GM21619 (cell line): ENCODE results near the gene PARN.

ENCODE experiments used
- ATAC-seq: cut with Tn5 transposase; IDR thresholded peaks from one replicate; pipeline ENCODE4 v1.9.1; 2021; ENCODE audit not compliant: unreplicated experiment

Gene PARN

DNA sequence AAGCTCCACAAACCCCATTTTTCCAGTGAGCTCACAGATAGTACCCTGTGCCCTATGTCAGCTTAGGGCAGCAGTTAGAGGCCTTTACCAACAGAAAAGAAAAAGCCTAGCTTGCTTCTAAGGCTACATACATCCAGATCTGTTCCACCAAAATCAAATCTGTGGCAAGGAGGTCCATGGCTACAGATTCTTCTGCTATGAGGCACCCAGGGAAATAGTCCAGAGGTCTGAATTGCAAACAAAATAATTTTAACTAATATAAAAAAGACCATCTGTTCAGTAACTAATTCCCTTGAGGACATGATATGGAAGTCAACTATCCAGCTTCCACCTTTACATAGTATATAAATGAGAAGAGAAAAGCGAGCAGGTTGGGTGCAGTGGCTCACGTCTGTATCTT lies 129.3 kb downstream of the PARN start:
- ATAC-seq: no peak

DNA sequence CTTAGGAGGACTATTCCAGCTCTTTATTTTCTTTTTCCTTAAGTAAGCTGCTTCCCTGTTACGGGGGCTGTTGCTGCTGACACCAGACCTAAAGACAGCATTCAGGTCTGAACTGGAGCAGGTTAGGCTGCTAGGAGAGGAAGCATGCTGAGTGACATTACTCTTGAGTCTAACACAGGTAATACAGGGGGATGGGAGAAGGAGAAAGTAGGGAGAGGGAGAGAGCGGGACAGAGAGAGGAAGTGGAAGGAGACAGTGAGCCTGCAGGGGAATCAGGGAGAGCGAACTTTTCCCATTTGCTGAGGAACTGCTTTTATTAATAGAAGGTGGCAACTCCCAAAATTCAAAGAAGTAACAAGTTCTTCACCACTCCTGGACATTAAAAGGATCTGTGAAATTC lies 130.9 kb downstream of the PARN start:
- no peak for ATAC-seq

DNA sequence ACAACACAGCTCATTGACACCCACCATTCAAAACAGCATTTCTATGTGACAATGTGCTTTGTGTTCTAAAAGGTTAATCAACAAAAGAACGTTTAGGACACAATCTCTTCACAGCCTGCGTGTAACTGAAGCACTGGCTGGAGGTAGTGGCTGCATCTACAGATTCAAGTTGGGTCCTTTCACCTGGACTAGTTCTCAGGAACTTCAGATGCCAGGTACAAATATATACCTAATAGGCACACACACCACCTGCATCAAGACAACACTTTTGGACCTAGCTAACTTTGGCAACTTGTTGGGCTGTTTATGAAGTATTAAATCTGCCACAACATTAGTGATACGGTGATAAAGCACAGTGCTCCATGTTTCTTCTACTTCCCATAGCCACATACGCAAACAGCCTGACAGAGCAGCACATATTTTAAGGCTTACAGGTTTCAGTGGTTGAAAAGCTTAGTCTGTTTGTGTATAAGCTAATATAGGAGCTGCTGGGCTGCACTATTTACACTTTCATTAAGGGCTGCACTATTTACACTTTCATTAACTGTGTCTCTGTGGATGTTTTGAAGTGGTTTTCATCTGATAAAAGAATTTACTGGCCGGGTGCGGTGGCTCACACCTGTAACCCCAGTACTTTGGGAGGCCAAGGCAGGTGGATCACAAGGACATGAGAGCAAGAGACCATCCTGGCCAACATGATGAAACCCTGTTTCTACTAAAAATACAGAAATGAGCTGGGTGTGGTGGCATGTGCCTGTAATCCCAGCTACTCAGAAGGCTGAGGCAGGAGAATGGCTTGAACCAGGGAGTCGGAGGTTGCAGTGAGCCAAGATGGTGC lies 132.6 kb downstream of the PARN start:
- no peak for ATAC-seq

DNA sequence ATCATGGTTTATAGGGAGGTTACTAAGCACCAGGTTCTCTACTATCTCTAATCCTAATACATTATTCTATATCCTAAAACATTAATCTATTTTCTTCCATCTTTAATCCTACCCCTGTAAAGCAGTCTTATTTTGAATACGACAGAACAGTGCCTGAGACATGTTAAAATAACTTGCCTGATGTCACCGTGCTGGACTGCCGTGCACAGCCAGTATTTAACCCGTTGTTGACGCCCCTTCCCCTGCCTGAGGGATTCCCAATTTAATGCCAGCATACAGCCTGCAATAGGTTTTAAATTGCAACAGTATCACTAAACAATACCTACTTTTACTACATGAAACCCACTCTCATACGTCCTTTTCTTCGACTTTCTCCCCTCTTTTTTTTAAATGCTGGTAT lies 133.3 kb downstream of the PARN start:
- ATAC-seq: no peak

DNA sequence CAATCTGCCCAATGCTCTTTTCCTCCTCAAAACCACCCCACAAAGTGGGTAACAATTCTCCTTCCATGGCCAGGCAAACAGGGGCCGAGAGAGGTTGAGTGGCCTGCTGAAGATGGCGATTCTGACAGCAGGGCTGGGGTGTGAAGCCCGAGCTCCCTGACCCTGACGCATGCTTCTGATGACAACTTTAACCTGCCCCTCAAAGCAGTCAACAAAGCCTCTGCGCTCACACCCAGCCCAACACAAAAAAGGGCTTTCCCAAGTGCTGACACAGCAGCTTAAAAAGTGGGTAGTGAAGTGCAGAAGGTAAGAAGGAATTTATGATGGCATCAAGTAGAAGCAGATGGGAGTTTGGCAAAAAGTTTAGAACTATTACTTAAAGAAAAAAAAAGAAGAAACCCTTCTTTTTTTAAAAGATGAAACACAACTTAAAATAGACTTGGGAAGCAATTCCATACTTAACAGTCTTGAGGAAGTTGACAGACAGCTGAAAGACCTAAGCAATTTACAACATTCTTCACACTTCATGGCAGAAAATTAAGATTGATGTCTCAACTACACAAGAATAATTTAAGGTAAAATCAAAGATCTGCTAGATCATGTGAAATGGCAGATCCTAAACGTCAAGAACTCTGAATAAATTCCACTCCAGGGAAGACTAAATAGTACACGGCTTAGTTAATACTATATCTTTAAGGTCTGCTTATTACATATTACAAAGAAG lies 133.9 kb downstream of the PARN start:
- no peak for ATAC-seq

DNA sequence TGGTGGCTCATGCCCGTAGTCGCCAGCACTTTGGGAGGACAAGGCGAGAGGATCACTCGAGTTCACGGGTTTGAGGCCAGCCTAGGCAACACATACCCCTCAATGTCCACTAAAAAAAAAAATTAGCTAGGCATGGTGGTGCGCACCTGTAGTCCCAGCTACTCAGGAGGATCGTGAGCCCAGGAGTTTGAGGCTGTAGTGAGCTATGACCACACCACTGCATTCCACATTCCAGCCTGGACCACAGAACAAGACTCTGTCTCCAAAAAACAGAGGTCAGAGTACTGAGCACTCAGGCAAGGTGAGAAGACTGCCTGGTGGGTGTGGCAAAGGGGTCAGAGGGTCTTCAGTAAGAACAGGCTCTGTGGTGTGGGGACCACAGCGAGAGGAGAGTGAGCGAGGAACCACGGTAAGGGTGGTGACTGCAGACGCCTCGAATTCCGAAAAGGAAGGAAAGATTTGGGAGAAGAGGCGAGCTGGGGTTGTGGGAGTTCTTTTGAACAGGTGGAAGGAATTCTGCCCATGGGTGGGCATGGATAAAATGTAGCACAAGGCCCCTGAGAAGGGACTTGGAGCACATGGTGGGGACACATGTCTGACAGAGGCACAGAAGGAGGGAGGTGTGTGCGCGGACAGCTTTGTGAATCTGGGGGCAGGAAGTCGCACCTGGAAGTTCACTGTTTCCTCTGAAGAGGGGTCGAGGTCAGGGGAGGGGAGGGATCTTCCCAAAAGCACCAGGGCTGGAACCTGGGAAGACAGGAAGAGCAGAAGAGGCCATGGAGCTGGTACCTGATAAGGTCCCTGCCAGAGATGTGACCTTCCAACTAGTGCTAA lies 134.6 kb downstream of the PARN start:
- ATAC-seq: no peak

DNA sequence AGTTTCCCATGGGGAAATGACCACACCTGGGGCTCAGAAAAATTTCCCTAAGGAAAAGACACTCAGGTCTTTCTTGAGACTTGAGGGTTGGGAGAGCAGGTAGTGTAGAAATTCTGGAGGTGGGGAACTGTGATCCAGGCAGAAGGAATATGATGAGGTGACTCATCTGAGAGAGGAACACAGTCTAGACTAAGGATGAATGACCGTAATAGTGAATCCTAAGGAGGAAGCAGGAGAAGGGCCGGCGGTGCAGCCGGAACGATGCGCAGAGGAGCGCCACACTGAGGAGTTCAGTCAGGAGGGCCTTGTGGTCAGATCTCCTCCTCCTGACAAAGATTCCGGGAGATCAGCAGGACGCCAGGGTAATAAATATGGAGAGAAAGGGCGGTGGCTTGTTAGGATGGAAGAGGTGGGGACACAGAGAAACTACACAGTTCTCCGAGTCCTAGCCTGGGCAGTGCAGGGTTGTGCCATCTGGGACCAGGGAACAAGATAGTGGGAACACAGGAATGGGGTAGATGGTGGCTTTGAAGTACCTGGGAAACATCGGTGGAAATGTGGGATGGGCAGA lies 135.6 kb downstream of the PARN start:
- ATAC-seq: no peak

DNA sequence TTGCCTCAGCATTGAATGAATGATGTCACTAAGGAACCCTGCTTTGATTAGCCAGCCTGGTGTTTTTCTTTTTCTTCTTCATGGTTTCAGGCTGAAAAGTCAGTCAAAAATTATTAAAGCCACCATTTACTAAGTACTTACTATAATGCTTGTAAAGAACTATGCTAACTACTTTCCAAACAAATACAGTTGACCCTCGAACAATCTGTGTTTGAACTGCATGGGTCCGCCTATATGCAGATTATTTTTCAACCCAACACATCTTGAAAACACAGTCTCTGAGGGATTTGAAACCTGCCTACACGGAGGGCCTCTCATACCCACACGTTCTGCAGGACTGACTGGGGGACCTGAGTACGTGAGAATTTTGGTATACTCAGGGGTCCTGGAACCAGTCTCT lies 136.3 kb downstream of the PARN start:
- ATAC-seq: no peak

DNA sequence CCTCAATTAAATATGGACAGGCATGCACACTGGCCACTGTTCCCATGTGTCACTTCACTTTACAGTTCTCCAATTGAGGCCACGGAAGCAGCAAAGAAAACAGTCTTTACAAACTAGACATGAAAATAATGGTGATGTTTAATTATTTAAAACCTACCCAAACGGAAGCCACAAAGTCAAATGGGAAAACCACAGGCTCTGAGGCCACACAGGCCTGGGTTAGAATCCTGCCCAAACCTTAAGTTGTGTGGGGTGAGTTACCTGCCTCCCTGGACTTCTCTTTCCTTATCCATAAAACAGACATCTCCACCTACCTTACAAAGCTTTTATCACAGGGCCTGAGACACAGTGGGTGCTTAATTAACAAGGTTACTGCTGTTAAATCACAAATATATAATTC lies 137.4 kb downstream of the PARN start:
- no peak for ATAC-seq

DNA sequence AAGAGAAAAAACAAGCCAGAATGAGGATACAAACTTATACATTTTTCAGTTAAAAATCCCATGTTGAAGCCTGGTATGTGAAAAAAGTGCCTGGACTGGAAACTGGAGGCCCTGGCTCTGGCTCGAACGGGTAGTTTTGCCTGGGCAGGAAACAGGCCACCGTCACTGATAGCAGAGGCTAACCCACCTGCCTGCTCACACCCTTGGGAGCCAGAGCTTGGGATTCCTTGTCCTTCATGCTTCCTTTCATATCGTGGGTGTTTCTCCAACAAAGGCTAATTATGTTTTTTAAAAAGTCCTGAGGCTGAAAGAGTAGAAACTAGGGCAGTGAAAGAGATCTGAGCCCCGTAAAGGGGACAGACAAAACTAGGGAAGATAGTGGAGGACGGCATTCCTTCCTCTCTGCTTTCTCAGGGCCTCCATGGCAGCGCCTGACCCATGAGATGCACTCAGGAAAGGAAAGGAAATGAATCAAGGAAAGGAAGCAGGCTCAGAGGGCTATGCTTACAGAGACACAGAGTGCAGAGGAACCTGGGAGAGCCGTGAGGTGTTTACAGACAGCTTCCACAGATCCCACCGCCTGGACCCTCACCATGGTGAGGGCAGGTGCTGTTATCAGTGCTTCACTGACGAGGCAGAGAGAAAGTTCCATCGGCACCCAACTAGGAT lies 138.1 kb downstream of the PARN start:
- no peak for ATAC-seq

DNA sequence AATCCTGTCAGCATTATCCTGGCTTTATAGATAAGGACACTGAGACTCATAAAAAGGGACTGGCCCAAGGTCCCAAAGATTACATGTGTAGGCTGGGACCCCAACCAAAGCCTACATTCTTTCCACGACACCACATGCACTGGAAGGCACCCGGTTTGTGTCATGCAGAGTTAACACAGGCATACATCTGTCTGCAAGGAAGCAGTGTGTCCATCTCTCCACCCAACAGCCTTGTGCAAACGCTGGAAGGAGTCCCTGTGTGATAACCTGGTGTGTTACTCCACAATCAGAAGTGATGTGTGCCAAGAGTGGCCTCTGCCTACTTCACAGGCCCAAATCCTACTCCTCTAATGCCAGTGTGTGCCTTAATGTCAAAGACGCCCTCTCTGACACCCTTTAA lies 139.8 kb downstream of the PARN start:
- no peak for ATAC-seq

DNA sequence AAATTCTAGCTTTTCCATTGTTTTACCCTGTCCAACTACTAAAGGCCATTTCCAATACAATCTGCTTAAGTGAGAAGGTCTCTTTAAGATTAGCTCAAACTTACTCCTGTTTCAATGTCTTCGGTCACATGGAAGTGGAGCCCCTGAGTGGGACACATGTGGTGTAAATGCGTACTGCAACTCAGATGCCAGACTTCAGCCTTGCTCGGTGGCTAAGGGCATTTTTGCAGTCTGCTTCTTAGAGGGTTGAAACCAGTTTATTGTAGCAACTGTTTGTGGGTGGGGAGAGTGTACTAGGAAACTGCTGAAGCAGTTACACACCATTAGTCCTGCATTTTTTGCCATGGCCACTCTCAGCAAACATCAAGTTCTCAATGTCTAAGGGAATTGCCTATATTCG lies 140.6 kb downstream of the PARN start:
- ATAC-seq: no peak

DNA sequence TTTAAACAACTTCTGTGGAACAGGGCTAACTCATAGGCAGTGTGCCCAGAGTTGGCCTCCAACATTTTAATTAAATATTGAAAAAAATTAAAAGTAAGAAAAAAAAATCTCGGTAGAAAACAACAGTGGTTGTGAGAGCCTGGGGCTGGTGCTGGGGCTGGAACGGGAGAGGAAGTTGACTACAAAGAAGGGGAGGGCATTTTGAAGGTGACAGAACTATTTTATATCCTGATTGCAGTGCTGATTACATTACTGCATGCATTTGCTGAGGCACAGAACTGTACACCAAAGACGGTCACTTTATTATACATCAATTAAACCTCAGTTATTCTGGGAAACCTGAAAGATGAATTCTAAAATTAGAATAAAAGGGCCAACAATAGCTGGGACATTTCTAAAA lies 142.5 kb downstream of the PARN start:
- ATAC-seq: no peak

DNA sequence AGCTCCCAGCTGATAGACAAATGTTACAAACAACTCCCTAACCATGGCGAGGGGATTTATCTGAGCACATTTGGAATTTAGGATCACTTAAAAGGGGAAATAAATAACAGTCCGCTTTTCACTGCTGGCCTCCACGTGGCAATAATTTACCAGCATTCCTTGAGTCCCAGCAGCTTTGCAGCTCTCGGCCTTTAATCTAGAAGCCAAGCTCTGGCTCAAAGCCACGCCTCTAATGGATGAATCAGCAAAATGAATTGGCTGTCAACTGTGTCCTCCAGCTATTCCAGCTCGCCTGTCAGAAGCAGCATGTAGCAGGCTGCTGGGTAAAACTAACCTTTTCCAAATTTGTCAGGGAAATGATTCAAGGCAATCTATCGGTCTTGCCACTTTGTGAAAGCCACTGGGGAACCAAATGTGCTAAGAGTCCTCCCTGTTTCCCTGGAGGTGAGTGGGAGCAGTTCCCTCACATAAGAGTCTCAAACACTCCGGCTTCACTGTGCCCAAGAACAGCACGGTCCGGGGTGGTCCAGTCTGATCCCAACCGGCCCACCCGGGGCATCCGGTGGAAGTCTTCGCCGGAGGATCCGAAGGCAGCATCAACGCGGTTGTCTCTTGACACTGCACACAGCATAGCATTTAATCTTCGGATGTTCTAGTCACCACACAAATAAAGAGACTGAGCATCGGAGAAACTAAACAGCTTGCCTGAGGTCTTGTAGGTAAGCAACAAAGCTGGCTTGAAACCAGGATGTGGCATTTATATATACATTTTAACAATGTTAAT lies 143.3 kb downstream of the PARN start:
- ATAC-seq: no peak

DNA sequence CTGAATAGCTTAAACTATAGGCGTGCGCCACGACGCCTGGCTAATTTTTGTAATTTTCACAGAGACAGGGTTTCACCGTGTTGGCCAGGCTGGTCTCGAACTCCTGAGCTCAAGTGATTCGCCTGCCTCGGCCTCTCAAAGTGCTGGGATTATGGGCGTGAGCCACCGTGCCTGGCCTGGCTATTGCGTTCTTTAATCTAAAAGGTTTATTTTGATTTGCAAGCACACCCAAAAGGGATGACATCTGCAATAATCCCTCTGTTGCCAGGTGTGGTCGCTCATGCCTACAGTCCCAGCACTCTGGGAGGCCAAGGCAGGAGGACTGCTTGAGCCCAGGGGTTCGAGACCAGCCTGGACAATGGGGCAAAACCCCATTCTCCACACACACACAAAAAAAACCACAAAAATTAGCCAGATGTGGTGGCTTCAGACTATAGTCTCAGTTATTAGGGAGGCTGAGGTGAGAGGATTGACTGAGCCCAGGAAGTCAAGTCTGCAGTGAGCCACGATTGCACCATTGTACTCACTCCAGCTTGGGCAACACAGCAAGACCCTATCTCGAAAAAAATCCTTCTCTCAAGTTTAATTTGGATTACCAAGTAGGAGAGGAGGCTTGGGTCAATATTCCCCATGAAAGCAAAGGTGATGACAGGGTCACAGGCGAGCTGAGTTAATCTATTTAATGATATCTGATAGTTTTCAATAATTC lies 144.1 kb downstream of the PARN start:
- ATAC-seq: no peak

DNA sequence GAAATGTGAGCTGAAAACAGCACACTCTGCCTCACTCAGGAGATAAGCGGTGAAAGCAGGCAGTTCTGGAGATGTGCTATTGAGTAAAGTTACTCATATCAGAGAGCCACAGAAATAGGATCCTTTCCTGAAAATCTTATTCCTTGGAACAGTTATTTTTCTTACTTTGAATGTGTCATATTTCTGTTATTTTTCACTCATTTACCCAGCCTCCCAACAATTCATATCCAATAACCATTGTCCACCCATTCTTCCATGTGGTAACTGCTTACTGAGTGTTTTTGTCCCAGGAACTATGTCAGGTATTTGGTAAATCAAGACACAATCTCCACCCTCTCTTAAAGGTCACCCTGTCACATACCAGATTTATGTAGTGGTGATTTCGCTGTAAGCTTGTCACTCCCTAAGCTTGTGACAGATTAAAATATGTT lies 144.9 kb downstream of the PARN start:
- no peak for ATAC-seq

DNA sequence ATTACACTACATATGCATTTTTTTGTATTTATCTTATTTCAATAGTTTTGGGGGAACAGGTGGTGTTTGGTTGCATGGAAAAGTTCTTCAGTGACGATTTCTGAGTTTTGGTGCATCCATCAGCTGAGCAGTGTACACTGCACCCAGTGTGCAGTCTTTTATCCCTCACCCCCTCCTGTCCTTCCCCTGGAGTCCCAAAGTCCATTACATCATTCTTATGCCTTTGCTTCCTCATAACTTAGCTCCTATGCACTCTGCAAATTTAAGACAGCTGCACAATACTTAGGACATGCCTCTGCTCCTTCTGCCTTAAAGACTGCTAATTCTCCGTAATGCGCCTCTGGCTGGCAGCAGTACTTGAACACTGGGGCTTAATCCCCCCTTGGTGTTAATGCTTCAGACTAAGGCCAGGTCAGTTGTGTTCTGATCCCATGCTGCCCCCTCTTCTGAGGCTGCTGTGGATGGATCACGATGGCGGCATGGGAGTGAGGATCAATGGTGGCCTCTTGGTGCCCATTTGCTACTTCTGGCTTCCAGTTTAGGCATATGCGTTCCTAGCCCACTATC lies 146.2 kb downstream of the PARN start:
- no peak for ATAC-seq

DNA sequence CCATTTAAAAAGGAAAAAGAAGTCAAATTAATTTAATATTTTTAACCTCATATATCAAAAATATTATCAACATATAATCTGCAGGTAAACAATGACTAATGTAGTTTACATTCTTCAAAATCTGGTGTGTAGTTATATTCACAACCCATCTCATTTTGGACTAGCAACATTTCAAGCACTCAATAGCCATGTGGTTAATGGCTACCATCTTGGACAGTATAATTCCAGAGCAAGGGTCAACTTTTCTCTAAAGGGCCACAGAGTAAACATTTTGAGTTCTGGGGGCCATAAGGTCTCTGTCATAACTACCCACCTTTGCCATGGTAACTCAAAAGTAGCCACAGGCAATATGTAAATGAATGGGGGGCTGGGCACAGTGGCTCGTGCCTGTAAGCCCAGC lies 153.9 kb downstream of the PARN start:
- ATAC-seq: no peak
